ENCODE data around the gene ADGRG3. TPM values are rescaled to one million over a fixed set of nuclear protein-coding genes. Genes with fewer than 3 reads are reported as not detected.

Gene ADGRG3
- total RNA-seq, 1 donor from 2014 or later, result 2.5 TPM

DNA sequence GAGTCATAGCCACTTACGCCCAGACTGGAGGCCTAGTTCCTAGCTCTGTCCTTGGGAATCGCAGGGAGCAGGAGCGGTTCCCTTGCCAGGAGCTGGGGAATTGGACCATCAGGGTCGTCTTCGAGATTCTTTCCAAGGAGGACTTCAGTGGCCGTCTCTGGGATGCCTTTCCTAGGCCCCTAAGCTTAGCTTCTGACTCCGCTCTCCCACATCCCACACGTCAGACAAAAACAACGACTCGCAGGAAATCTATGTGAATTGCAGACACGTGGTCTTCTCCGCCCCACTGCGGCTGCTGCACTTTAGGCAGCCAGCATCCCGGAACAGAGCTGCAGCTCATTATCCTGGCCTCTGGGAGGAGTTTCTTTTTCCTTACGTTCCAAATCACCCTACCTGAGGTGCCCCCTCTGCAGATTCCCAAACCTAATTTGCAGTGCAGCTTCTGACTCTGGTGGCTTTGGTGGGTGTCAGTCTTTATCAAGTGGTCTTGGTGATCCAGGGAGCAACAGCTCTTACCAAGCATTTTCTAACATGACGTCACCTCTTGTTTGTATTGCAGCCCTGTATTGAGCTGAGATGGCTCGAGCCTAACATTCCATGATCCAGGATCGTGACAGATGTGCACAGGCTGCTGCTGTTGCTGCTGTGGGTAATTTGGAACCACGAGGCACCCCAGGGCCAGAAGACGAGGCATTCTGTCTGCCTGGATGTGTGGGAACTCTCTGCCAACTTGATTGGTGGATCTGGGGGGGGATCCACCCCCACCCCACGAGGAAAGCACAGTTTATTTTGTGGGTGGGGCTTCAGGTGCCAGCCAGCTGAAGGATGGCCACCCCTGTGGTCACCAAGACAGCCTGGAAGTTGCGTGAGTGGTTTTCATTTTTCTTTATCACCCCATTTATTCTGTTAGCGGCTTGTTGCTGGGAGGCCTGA is 68.6 kb downstream of the ADGRG3 start:
- peak; percentile 88 for DNase-seq

DNA sequence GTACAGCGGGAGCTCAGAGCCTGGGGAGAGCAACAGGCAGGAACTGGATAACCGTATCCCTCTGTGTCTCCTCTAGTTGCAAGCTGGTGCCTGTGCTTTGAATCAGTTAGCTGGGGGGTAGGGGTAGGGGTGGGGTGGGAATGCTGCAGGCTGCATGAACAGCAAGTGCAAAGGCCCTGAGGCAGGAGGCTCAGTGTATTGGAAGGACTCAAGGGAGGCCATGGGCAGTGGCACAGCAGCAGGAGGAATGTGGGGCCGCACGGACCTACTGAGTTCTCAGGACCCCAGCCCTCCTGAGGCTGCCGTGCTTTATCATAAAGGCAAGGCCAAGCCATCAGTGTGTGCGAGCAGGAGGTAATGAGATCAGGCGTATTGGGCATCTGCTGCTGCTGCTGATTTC is 70.7 kb downstream of the ADGRG3 start:
- no peak for DNase-seq

Other genes with a start within 250 kb of the ADGRG3 start
- 40.9 TPM for gene CIAPIN1, start 220.9 kb upstream of the ADGRG3 start, total RNA-seq
- 27.1 TPM for gene COQ9, start 220.8 kb upstream of the ADGRG3 start, total RNA-seq
- 71.1 TPM for gene POLR2C, start 205.6 kb upstream of the ADGRG3 start, total RNA-seq
- 12.6 TPM for gene DOK4, start 181.8 kb upstream of the ADGRG3 start, total RNA-seq
- gene CCDC102A, start 131.7 kb upstream of the ADGRG3 start, total RNA-seq, result 8.0 TPM
- gene ADGRG5, start 125.7 kb upstream of the ADGRG3 start, total RNA-seq, result 0.20 TPM
- gene ADGRG1, start 39.7 kb upstream of the ADGRG3 start, total RNA-seq, result 32.0 TPM
- gene DRC7, start 26.5 kb downstream of the ADGRG3 start, total RNA-seq, result not detected
- 13.8 TPM for gene KATNB1, start 67.5 kb downstream of the ADGRG3 start, total RNA-seq
- 21.3 TPM for gene KIFC3, start 134.2 kb downstream of the ADGRG3 start, total RNA-seq